GM21367 (cell line): ENCODE measurements around the gene SPNS1.
"Not testable (repeated sequence)": the region's sequence is repeated elsewhere in the genome, so short reads cannot be mapped to it uniquely, and the experiment has no call there.

Source experiments
- ATAC-seq: cut with Tn5 transposase; IDR thresholded peaks from one replicate; pipeline ENCODE4 v1.9.1; 2021; ENCODE audit not compliant: unreplicated experiment

Gene SPNS1

GRCh38 chr16:28989363-28989762 is 14.8 kb downstream of the SPNS1 start:
- ATAC-seq, result no peak

GRCh38 chr16:28990375-28991040 is 15.9 kb downstream of the SPNS1 start:
- no peak for ATAC-seq

- no peak for ATAC-seq
Measured at GRCh38 chr16:28991687-28992086, 17.1 kb downstream of the SPNS1 start.

- no peak for ATAC-seq
Measured at GRCh38 chr16:28992496-28992895, 17.9 kb downstream of the SPNS1 start.

- no peak for ATAC-seq
Measured at GRCh38 chr16:28998837-28999236, 24.3 kb downstream of the SPNS1 start.

GRCh38 chr16:28999577-28999976 is 25.0 kb downstream of the SPNS1 start:
- no peak for ATAC-seq

- no peak for ATAC-seq
Measured at GRCh38 chr16:29000019-29000418, 25.4 kb downstream of the SPNS1 start.

GRCh38 chr16:29004496-29005139 is 30.0 kb downstream of the SPNS1 start:
- not testable (repeated sequence) for ATAC-seq

- no peak for ATAC-seq
Measured at GRCh38 chr16:29007730-29008593, 33.4 kb downstream of the SPNS1 start.

- ATAC-seq, result no peak
Measured at GRCh38 chr16:29009050-29009837, 34.7 kb downstream of the SPNS1 start.

- ATAC-seq, result no peak
Measured at GRCh38 chr16:29009838-29010166, 35.2 kb downstream of the SPNS1 start.

- ATAC-seq, result no peak
Measured at GRCh38 chr16:29011112-29011511, 36.5 kb downstream of the SPNS1 start.

GRCh38 chr16:29011851-29012250 is 37.3 kb downstream of the SPNS1 start:
- ATAC-seq, result no peak

- ATAC-seq, result no peak
Measured at GRCh38 chr16:29012913-29013553, 38.5 kb downstream of the SPNS1 start.

- no peak for ATAC-seq
Measured at GRCh38 chr16:29014561-29015069, 40.0 kb downstream of the SPNS1 start.

- ATAC-seq, result no peak
Measured at GRCh38 chr16:29022196-29022595, 47.6 kb downstream of the SPNS1 start.

GRCh38 chr16:29023279-29024277 is 49.0 kb downstream of the SPNS1 start:
- no peak for ATAC-seq

- ATAC-seq, result no peak
Measured at GRCh38 chr16:29024278-29024677, 49.7 kb downstream of the SPNS1 start.

- no peak for ATAC-seq
Measured at GRCh38 chr16:29025218-29025617, 50.6 kb downstream of the SPNS1 start.
